OCI-LY3 (cell line): Measurements from ENCODE around the gene C6orf163.
"Not testable (repeated sequence)": the region's sequence is repeated elsewhere in the genome, so short reads cannot be mapped to it uniquely, and the experiment has no call there.

Experiments used
- H2AFZ ChIP-seq: fragments of 200-600, 300-600 bp; shearing (Covaris generic); 2 replicates; pipeline ENCODE4 v1.6.0; 2014; ENCODE audit warnings: antibody characterized with exemption, low read depth, low read length
- H3K27ac ChIP-seq: fragments of 200-600, 300-600 bp; sonication (generic); 2 replicates; pipeline ENCODE4 v1.5.1; 2014; ENCODE audit warnings: mild to moderate bottlenecking, low read length, moderate library complexity, mixed read lengths
- H3K27me3 ChIP-seq: fragments of 200-600, 300-600 bp; sonication (generic); 2 replicates; pipeline ENCODE4 v1.6.1; 2014; ENCODE audit warnings: low read depth, low read length, mixed read lengths
- H3K36me3 ChIP-seq: fragments of 200-600, 300-600 bp; sonication (generic); replicated peaks from 2 replicates; pipeline ENCODE3; 2014; ENCODE audit warnings: low read depth, low read length, mixed read lengths
- H3K4me1 ChIP-seq: fragments of 300-600, 200-600 bp; sonication (generic); 2 replicates; pipeline ENCODE4 v1.6.1; 2014; ENCODE audit warnings: low read length, mixed read lengths
- H3K4me2 ChIP-seq: fragments of 200-600, 300-600 bp; sonication (generic); 2 replicates; pipeline ENCODE4 v1.6.1; 2014; ENCODE audit warnings: low read length, mixed read lengths
- H3K4me3 ChIP-seq: fragments of 300-600, 200-600 bp; sonication (generic); 2 replicates; pipeline ENCODE4 v1.5.1; 2014; ENCODE audit warnings: antibody characterized with exemption, mild to moderate bottlenecking, low read length, moderate library complexity
- H3K79me2 ChIP-seq: fragments of 300-600, 200-600 bp; shearing (Covaris generic); 2 replicates; pipeline ENCODE4 v1.6.1; 2014; ENCODE audit warnings: mild to moderate bottlenecking, low read length, mixed read lengths
- H3K9ac ChIP-seq: fragments of 300-600, 200-600 bp; shearing (Covaris generic); 2 replicates; pipeline ENCODE4 v1.6.0; 2014; ENCODE audit warnings: mild to moderate bottlenecking, low read length, moderate library complexity
- H3K9me3 ChIP-seq: fragments of 200-600, 300-600 bp; shearing (Covaris generic); 2 replicates; pipeline ENCODE4 v1.6.1; 2014; ENCODE audit warnings: low read length, mixed read lengths; ENCODE audit not compliant: insufficient read depth
- H4K20me1 ChIP-seq: fragments of 200-600, 300-600 bp; sonication (generic); 2 replicates; pipeline ENCODE4 v1.6.1; 2016; ENCODE audit warnings: low read length, mixed read lengths; ENCODE audit not compliant: insufficient read depth
- CTCF ChIP-seq: fragments of 200-600, 300-600 bp; sonication (generic); IDR thresholded peaks from 2 replicates; pipeline ENCODE4 v1.5.1; 2014; ENCODE audit warnings: antibody characterized with exemption, low read length, low read depth
- EZH2phosphoT487 ChIP-seq: fragments of 200-600 bp; shearing (Covaris generic); IDR thresholded peaks from 2 replicates; pipeline ENCODE4 v1.6.1; 2018; ENCODE audit warnings: antibody characterized with exemption, mixed run types, low read depth

The C6orf163 gene

GRCh38 chr6:87344731-87345130, at the start of gene C6orf163:
Gene C6orf163, plus strand, starts transcription at chr6:87344813. Its CDS starts 287 bp downstream, at chr6:87345100.
- TF ChIP-seq CTCF, result no peak
- no peak for TF ChIP-seq EZH2phosphoT487
- Histone ChIP-seq H3K36me3 (no peaks in the 10 kb centered on the region), H3K79me2 (no peaks in the 10 kb centered on the region), H4K20me1 (no peaks in the 10 kb centered on the region), H3K9ac (no peak within 1 kb of the TSS), H3K4me2 (no peak within 1 kb of the TSS), H3K9me3 (no peaks in the 10 kb centered on the region), H3K4me1 (no peaks in the 10 kb centered on the region), H3K27ac (no peak within 1 kb of the TSS), H2AFZ (no peak within 1 kb of the TSS), H3K4me3 (no peak within 1 kb of the TSS), H3K27me3 (no peaks in the 10 kb centered on the region)

- H3K79me2 ChIP-seq, result no peaks in the 10 kb centered on the region
- H3K27me3 ChIP-seq, result no peaks in the 10 kb centered on the region
- no peaks in the 10 kb centered on the region for H3K9me3 ChIP-seq
- no peak overlapping the region for H2AFZ ChIP-seq
- H3K27ac ChIP-seq, result no peak overlapping the region
- H3K4me1 ChIP-seq, result no peaks in the 10 kb centered on the region
- H3K4me3 ChIP-seq, result no peak overlapping the region
- no peak overlapping the region for H3K9ac ChIP-seq
- H3K36me3 ChIP-seq, result no peaks in the 10 kb centered on the region
- no peak overlapping the region for H3K4me2 ChIP-seq
- no peak for TF ChIP-seq CTCF
- TF ChIP-seq EZH2phosphoT487, result no peak
- no peaks in the 10 kb centered on the region for H4K20me1 ChIP-seq
These were observed 47.5 kb upstream of the C6orf163 start for GRCh38 chr6:87297119-87297518.

- H3K4me1 ChIP-seq, H4K20me1 ChIP-seq, H3K79me2 ChIP-seq, H3K4me3 ChIP-seq, H3K9ac ChIP-seq, H3K9me3 ChIP-seq, H3K27ac ChIP-seq, H3K36me3 ChIP-seq, H2AFZ ChIP-seq, H3K27me3 ChIP-seq, H3K4me2 ChIP-seq: not testable (repeated sequence)
These were observed 43.3 kb upstream of the C6orf163 start for GRCh38 chr6:87301277-87301676.

- Histone ChIP-seq H3K27ac (no peak overlapping the region), H3K9me3 (no peaks in the 10 kb centered on the region), H3K79me2 (no peaks in the 10 kb centered on the region), H3K9ac (no peak overlapping the region), H3K27me3 (no peaks in the 10 kb centered on the region), H3K4me3 (no peak overlapping the region), H2AFZ (no peak overlapping the region), H3K4me2 (no peak overlapping the region), H3K4me1 (no peaks in the 10 kb centered on the region), H3K36me3 (no peaks in the 10 kb centered on the region), H4K20me1 (no peaks in the 10 kb centered on the region)
- TF ChIP-seq EZH2phosphoT487, result no peak
- TF ChIP-seq CTCF, result no peak
These were observed 35.6 kb upstream of the C6orf163 start for GRCh38 chr6:87308970-87309369.

- no peaks in the 10 kb centered on the region for H3K4me1 ChIP-seq
- H2AFZ ChIP-seq, result no peak overlapping the region
- H3K4me2 ChIP-seq, result no peak overlapping the region
- H3K79me2 ChIP-seq, result no peaks in the 10 kb centered on the region
- no peak overlapping the region for H3K4me3 ChIP-seq
- no peaks in the 10 kb centered on the region for H4K20me1 ChIP-seq
- no peak for TF ChIP-seq EZH2phosphoT487
- no peak for TF ChIP-seq CTCF
- H3K36me3 ChIP-seq, result no peaks in the 10 kb centered on the region
- H3K27me3 ChIP-seq, result no peaks in the 10 kb centered on the region
- H3K9ac ChIP-seq, result no peak overlapping the region
- no peak overlapping the region for H3K27ac ChIP-seq
- H3K9me3 ChIP-seq, result no peaks in the 10 kb centered on the region
These were observed 31.8 kb upstream of the C6orf163 start for GRCh38 chr6:87312860-87313259.
